GM23338 (cell line): Measurements from ENCODE around the gene MAST4. TPM values are rescaled to one million over a fixed set of nuclear protein-coding genes. Genes with fewer than 3 reads are reported as not detected.

Experiments used
- ATAC-seq: fragments of 200-7000 bp; cut with Tn5 transposase; 3 replicates; pipeline ENCODE4 v1.9.1; 2020
- DNase-seq: peaks from one replicate; pipeline ENCODE4 v3.0.0-alpha.2; 2015; ENCODE audit warnings: low spot score
- H2AFZ ChIP-seq: fragments of 200-600 bp; sonication (generic); 2 replicates; pipeline ENCODE4 v1.8.0; 2016; ENCODE audit warnings: antibody characterized with exemption, mild to moderate bottlenecking, moderate library complexity
- H3F3A ChIP-seq: fragments of 200-600 bp; sonication (generic); replicated peaks from 2 replicates; pipeline ENCODE4 v1.8.0; 2017; ENCODE audit warnings: antibody characterized with exemption, mixed run types, low read depth
- H3K27ac ChIP-seq: fragments of 200-600 bp; sonication (generic); 2 replicates; pipeline ENCODE4 v1.6.1; 2016; ENCODE audit warnings: low read depth
- H3K27me3 ChIP-seq: fragments of 200-600 bp; sonication (generic); 2 replicates; pipeline ENCODE4 v1.8.0; 2016; ENCODE audit warnings: mild to moderate bottlenecking, mixed run types, moderate library complexity; ENCODE audit not compliant: insufficient read depth
- H3K36me3 ChIP-seq: fragments of 200-600 bp; sonication (generic); 2 replicates; pipeline ENCODE4 v1.8.0; 2016; ENCODE audit warnings: mild to moderate bottlenecking; ENCODE audit not compliant: insufficient read depth
- H3K4me1 ChIP-seq: fragments of 200-600 bp; sonication (generic); 2 replicates; pipeline ENCODE4 v1.8.0; 2016; ENCODE audit warnings: mild to moderate bottlenecking, moderate library complexity; ENCODE audit not compliant: insufficient read depth
- H3K4me2 ChIP-seq: fragments of 200-600 bp; sonication (generic); 2 replicates; pipeline ENCODE4 v1.7.1; 2017; ENCODE audit warnings: mixed run types
- H3K4me3 ChIP-seq: fragments of 200-600 bp; sonication (generic); 2 replicates; pipeline ENCODE4 v1.6.1; 2016; ENCODE audit warnings: mixed run types
- H3K79me2 ChIP-seq: fragments of 200-600 bp; sonication (generic); replicated peaks from 2 replicates; pipeline ENCODE4 v1.8.0; 2017; ENCODE audit warnings: mild to moderate bottlenecking; ENCODE audit not compliant: insufficient read depth
- H3K9me2 ChIP-seq: fragments of 200-600 bp; sonication (generic); 2 replicates; pipeline ENCODE4 v1.8.0; 2017; ENCODE audit not compliant: insufficient read depth
- H4K20me1 ChIP-seq: fragments of 200-600 bp; sonication (generic); replicated peaks from 2 replicates; pipeline ENCODE4 v1.8.0; 2017; ENCODE audit warnings: mild to moderate bottlenecking; ENCODE audit not compliant: insufficient read depth
- H3K27ac Mint-ChIP-seq: 2 replicates; pipeline ENCODE4 v1.8.0; 2020; ENCODE audit warnings: inconsistent platforms, mild to moderate bottlenecking, moderate library complexity, mixed read lengths
- H3K27me3 Mint-ChIP-seq: 3 replicates; pipeline ENCODE4 v1.8.0; 2022; ENCODE audit warnings: low read depth, mild to moderate bottlenecking, moderate library complexity, mixed read lengths, inconsistent platforms; ENCODE audit not compliant: insufficient read depth, poor library complexity
- H3K36me3 Mint-ChIP-seq: 3 replicates; pipeline ENCODE4 v1.8.0; 2021; ENCODE audit warnings: low read depth, mild to moderate bottlenecking, inconsistent platforms, moderate library complexity, mixed read lengths
- H3K4me1 Mint-ChIP-seq: 3 replicates; pipeline ENCODE4 v1.8.0; 2020; ENCODE audit warnings: mild to moderate bottlenecking, inconsistent platforms, mixed read lengths
- H3K4me3 Mint-ChIP-seq: 3 replicates; pipeline ENCODE4 v1.8.0; 2021; ENCODE audit warnings: moderate library complexity, mild to moderate bottlenecking, inconsistent platforms, mixed read lengths
- H3K9me3 Mint-ChIP-seq: 3 replicates; pipeline ENCODE4 v1.8.0; 2020; ENCODE audit warnings: moderate library complexity, mild to moderate bottlenecking, inconsistent platforms, mixed read lengths
- CREB1 ChIP-seq: fragments of 250-450 bp; sonication (Bioruptor Pico); IDR thresholded peaks from 2 replicates; pipeline ENCODE4 v1.5.0; 2020; ENCODE audit warnings: low read depth, mild to moderate bottlenecking, moderate library complexity
- EZH2phosphoT487 ChIP-seq: fragments of 200-600 bp; sonication (generic); IDR thresholded peaks from one replicate; pipeline ENCODE4 v1.8.1; 2018; ENCODE audit warnings: antibody characterized with exemption; ENCODE audit not compliant: unreplicated experiment
- JUNB ChIP-seq: IDR thresholded peaks from one replicate; pipeline ENCODE4 v1.6.1; 2016; ENCODE audit warnings: antibody characterized with exemption; ENCODE audit not compliant: unreplicated experiment
- POLR2AphosphoS5 ChIP-seq: IDR thresholded peaks from 2 replicates; pipeline ENCODE4 v1.6.1; 2016; ENCODE audit warnings: antibody characterized with exemption, low read depth
- STAT1 ChIP-seq: IDR thresholded peaks from one replicate; pipeline ENCODE4 v1.6.1; 2016; ENCODE audit warnings: antibody characterized with exemption; ENCODE audit not compliant: unreplicated experiment
- ZNF331 ChIP-seq: fragments of 250-450 bp; sonication (Bioruptor Pico); IDR thresholded peaks from 2 replicates; pipeline ENCODE4 v1.5.0; 2020; ENCODE audit warnings: low read depth, mild to moderate bottlenecking, moderate library complexity
- polyA plus RNA-seq: library from polyadenylated mRNA; unstranded; fragments of >200 nt; fragmentation: Nextera tagmentation; extraction: Ambion mirVana; gene quantifications from 2 replicates; pipeline ENCODE4 v1.2.1, GENCODE V29; 2016
- total RNA-seq: library from RNA; depleted of rRNA; stranded (reverse); fragments of >200 nt; shearing (Covaris generic); gene quantifications from 2 replicates; pipeline ENCODE4 v1.2.3, GENCODE V29; 2014
- TF ChIP-seq, protein P1 (sequence below): IDR thresholded peaks from one replicate; pipeline ENCODE4 v1.6.1; 2018; ENCODE audit warnings: antibody characterized with exemption; ENCODE audit not compliant: unreplicated experiment
- TF ChIP-seq, protein P2 (sequence below): fragments of 250-450 bp; sonication (Bioruptor Pico); IDR thresholded peaks from 2 replicates; pipeline ENCODE4 v1.5.0; 2020; ENCODE audit warnings: mild to moderate bottlenecking, moderate library complexity
- TF ChIP-seq, protein P3 (sequence below): IDR thresholded peaks from 2 replicates; pipeline ENCODE4 v1.6.1; 2016; ENCODE audit warnings: antibody characterized with exemption
- TF ChIP-seq, protein P4 (sequence below), 2 experiments: fragments of 200-600 bp in 1 of 2; sonication (generic) in 1 of 2; conservative IDR thresholded peaks; 2 replicates each; pipeline versions ENCODE4 v1.5.1 to v1.6.1; 2016 to 2017; ENCODE audit warnings: antibody characterized with exemption in 2 of 2, low read depth in 2 of 2, mild to moderate bottlenecking in 2 of 2, moderate library complexity in 1 of 2

Gene MAST4
- total and polyA plus RNA-seq, 2 experiments from 2014 or later, result 3.6 to 8.5 TPM

DNA sequence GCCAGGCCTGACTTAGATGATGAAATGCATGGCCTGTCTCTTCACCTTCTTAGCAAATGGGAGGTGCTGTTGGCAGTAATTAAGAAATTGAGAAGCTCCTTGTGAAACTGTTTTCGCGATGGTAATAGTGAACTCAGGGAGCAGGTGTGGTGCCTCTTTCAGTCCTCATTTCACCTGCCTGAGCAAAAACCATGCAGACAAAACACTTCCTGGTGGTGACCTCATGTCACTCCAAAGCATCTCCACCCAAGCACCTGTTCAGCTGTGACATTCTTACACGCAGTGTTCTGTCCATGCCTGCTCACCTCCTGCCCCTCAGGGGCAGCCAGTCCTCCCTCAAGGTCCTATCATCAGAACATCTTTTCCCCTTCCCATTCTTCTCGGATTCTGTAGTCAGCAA is 453.9 kb downstream of the MAST4 start:
- no peaks in the 10 kb centered on the region for H4K20me1 ChIP-seq
- TF ChIP-seq POLR2AphosphoS5, result no peak
- TF ChIP-seq, protein P1, sequence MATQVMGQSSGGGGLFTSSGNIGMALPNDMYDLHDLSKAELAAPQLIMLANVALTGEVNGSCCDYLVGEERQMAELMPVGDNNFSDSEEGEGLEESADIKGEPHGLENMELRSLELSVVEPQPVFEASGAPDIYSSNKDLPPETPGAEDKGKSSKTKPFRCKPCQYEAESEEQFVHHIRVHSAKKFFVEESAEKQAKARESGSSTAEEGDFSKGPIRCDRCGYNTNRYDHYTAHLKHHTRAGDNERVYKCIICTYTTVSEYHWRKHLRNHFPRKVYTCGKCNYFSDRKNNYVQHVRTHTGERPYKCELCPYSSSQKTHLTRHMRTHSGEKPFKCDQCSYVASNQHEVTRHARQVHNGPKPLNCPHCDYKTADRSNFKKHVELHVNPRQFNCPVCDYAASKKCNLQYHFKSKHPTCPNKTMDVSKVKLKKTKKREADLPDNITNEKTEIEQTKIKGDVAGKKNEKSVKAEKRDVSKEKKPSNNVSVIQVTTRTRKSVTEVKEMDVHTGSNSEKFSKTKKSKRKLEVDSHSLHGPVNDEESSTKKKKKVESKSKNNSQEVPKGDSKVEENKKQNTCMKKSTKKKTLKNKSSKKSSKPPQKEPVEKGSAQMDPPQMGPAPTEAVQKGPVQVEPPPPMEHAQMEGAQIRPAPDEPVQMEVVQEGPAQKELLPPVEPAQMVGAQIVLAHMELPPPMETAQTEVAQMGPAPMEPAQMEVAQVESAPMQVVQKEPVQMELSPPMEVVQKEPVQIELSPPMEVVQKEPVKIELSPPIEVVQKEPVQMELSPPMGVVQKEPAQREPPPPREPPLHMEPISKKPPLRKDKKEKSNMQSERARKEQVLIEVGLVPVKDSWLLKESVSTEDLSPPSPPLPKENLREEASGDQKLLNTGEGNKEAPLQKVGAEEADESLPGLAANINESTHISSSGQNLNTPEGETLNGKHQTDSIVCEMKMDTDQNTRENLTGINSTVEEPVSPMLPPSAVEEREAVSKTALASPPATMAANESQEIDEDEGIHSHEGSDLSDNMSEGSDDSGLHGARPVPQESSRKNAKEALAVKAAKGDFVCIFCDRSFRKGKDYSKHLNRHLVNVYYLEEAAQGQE, result no peak
- TF ChIP-seq, protein P2, sequence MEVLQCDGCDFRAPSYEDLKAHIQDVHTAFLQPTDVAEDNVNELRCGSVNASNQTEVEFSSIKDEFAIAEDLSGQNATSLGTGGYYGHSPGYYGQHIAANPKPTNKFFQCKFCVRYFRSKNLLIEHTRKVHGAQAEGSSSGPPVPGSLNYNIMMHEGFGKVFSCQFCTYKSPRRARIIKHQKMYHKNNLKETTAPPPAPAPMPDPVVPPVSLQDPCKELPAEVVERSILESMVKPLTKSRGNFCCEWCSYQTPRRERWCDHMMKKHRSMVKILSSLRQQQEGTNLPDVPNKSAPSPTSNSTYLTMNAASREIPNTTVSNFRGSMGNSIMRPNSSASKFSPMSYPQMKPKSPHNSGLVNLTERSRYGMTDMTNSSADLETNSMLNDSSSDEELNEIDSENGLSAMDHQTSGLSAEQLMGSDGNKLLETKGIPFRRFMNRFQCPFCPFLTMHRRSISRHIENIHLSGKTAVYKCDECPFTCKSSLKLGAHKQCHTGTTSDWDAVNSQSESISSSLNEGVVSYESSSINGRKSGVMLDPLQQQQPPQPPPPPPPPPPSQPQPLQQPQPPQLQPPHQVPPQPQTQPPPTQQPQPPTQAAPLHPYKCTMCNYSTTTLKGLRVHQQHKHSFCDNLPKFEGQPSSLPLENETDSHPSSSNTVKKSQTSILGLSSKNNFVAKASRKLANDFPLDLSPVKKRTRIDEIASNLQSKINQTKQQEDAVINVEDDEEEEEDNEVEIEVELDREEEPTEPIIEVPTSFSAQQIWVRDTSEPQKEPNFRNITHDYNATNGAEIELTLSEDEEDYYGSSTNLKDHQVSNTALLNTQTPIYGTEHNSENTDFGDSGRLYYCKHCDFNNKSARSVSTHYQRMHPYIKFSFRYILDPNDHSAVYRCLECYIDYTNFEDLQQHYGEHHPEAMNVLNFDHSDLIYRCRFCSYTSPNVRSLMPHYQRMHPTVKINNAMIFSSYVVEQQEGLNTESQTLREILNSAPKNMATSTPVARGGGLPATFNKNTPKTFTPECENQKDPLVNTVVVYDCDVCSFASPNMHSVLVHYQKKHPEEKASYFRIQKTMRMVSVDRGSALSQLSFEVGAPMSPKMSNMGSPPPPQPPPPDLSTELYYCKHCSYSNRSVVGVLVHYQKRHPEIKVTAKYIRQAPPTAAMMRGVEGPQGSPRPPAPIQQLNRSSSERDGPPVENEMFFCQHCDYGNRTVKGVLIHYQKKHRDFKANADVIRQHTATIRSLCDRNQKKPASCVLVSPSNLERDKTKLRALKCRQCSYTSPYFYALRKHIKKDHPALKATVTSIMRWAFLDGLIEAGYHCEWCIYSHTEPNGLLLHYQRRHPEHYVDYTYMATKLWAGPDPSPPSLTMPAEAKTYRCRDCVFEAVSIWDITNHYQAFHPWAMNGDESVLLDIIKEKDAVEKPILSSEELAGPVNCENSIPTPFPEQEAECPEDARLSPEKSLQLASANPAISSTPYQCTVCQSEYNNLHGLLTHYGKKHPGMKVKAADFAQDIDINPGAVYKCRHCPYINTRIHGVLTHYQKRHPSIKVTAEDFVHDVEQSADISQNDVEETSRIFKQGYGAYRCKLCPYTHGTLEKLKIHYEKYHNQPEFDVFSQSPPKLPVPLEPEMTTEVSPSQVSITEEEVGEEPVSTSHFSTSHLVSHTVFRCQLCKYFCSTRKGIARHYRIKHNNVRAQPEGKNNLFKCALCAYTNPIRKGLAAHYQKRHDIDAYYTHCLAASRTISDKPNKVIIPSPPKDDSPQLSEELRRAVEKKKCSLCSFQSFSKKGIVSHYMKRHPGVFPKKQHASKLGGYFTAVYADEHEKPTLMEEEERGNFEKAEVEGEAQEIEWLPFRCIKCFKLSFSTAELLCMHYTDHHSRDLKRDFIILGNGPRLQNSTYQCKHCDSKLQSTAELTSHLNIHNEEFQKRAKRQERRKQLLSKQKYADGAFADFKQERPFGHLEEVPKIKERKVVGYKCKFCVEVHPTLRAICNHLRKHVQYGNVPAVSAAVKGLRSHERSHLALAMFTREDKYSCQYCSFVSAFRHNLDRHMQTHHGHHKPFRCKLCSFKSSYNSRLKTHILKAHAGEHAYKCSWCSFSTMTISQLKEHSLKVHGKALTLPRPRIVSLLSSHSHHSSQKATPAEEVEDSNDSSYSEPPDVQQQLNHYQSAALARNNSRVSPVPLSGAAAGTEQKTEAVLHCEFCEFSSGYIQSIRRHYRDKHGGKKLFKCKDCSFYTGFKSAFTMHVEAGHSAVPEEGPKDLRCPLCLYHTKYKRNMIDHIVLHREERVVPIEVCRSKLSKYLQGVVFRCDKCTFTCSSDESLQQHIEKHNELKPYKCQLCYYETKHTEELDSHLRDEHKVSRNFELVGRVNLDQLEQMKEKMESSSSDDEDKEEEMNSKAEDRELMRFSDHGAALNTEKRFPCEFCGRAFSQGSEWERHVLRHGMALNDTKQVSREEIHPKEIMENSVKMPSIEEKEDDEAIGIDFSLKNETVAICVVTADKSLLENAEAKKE (CRISPR knock-in tag), result no peak
- TF ChIP-seq, protein P3, sequence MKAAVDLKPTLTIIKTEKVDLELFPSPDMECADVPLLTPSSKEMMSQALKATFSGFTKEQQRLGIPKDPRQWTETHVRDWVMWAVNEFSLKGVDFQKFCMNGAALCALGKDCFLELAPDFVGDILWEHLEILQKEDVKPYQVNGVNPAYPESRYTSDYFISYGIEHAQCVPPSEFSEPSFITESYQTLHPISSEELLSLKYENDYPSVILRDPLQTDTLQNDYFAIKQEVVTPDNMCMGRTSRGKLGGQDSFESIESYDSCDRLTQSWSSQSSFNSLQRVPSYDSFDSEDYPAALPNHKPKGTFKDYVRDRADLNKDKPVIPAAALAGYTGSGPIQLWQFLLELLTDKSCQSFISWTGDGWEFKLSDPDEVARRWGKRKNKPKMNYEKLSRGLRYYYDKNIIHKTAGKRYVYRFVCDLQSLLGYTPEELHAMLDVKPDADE, result no peak
- TF ChIP-seq, protein P4, sequence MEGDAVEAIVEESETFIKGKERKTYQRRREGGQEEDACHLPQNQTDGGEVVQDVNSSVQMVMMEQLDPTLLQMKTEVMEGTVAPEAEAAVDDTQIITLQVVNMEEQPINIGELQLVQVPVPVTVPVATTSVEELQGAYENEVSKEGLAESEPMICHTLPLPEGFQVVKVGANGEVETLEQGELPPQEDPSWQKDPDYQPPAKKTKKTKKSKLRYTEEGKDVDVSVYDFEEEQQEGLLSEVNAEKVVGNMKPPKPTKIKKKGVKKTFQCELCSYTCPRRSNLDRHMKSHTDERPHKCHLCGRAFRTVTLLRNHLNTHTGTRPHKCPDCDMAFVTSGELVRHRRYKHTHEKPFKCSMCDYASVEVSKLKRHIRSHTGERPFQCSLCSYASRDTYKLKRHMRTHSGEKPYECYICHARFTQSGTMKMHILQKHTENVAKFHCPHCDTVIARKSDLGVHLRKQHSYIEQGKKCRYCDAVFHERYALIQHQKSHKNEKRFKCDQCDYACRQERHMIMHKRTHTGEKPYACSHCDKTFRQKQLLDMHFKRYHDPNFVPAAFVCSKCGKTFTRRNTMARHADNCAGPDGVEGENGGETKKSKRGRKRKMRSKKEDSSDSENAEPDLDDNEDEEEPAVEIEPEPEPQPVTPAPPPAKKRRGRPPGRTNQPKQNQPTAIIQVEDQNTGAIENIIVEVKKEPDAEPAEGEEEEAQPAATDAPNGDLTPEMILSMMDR (conservative IDR thresholded peaks at IDR 0.05; ENCODE audit: low read depth in 2 of 2), result no peak
- TF ChIP-seq ZNF331 (CRISPR knock-in tag), result no peak
- TF ChIP-seq STAT1, result no peak
- TF ChIP-seq JUNB, result no peak
- TF ChIP-seq EZH2phosphoT487, result no peak
- no peak for TF ChIP-seq CREB1 (CRISPR knock-in tag)
- H3K27me3 Mint-ChIP-seq, result no peaks in the 10 kb centered on the region
- peaks cover 13% of the 10 kb centered on the region for H3K4me1 Mint-ChIP-seq
- no peaks in the 10 kb centered on the region for H3K9me2 ChIP-seq
- H3K27me3 ChIP-seq, result peaks cover 2% of the 10 kb centered on the region; the same call in 1 of the 2 replicates
- no peak overlapping the region for H3K27ac ChIP-seq
- no peak for DNase-seq
- no peak overlapping the region for H3K27ac Mint-ChIP-seq
- H3K79me2 ChIP-seq, result no peaks in the 10 kb centered on the region
- no peak overlapping the region for H3K4me2 ChIP-seq
- no peak overlapping the region for H2AFZ ChIP-seq
- no peaks in the 10 kb centered on the region for H3K36me3 Mint-ChIP-seq
- H3K4me3 ChIP-seq, result no peak overlapping the region
- H3K36me3 ChIP-seq, result no peaks in the 10 kb centered on the region
- no peaks in the 10 kb centered on the region for H3K9me3 Mint-ChIP-seq
- H3F3A ChIP-seq, result no peaks in the 10 kb centered on the region
- ATAC-seq, result no peak
- peaks cover 8% of the 10 kb centered on the region for H3K4me1 ChIP-seq
- no peak overlapping the region for H3K4me3 Mint-ChIP-seq
